Spleen (tissue), 7 donors: ENCODE measurements around the gene RBM14.

Source experiments
- CTCF ChIP-seq, 11 experiments: fragments of 200-600 bp in 7 of 11; fragments of 450-650 bp in 4 of 11; sonication (generic) in 4 of 11; IDR thresholded peaks in 8 of 11; conservative IDR thresholded peaks in 3 of 11; 1 replicate in 7 of 11; 2 replicates in 4 of 11; pipeline versions ENCODE4 v1.4.0 to v1.8.0; 2016 to 2021; ENCODE audit warnings: antibody characterized with exemption in 11 of 11, inconsistent platforms in 4 of 11, mild to moderate bottlenecking in 1 of 11
- POLR2AphosphoS5 ChIP-seq, 3 donors: sonication (generic); formaldehyde crosslinking; IDR thresholded peaks; one replicate each; pipeline ENCODE4 v1.5.1; 2017; ENCODE audit warnings: antibody characterized with exemption in 3 of 3
- donor health status: DM: no; HTN: no; CAD: no; lungs with moderate emphysema.
- donor health status: DM: no; HTN: no; CAD: no.
- donor health status: DM: no; HTN: no; CAD: no.

GRCh38 chr11:66626926-66627325, 10.5 kb downstream of the RBM14 start:
- no peak for TF ChIP-seq CTCF (IDR thresholded peaks at IDR 0.05 in 8 of 11, conservative IDR thresholded peaks at IDR 0.05 in 3 of 11)
- TF ChIP-seq POLR2AphosphoS5 (IDR thresholded peaks at IDR 0.05) = no peak
